ENCODE data around the gene PLCG1. TPM values are rescaled to one million over a fixed set of nuclear protein-coding genes. Genes with fewer than 3 reads are reported as not detected.

PLCG1 gene
- total and polyA plus RNA-seq, 2 of the 8 experiments (the other 6 are each of a cell fraction or from before 2014, with no cell fraction given) = 103 to 154 TPM

- Histone ChIP-seq H3K9ac (replicated peaks in 1 of 4; ENCODE audit: extremely low read depth in 1 of 4, low read depth in 3 of 4, low read length in 3 of 4) (no peak overlapping the region), H3K79me1 (ENCODE audit: low read depth, low read length) (no peaks in the 10 kb centered on the region), H3K56ac (replicated peaks; ENCODE audit: insufficient read length, low read depth, low read length) (no peak overlapping the region), H2BK15ac (ENCODE audit: low read length) (no peak overlapping the region), H3K23ac (ENCODE audit: insufficient read length) (no peak overlapping the region), H4K5ac (ENCODE audit: insufficient read length, low read depth, low read length) (no peak overlapping the region), H4K20me1 (replicated peaks in 1 of 2; ENCODE audit: control insufficient read depth in 1 of 2, insufficient read depth in 2 of 2, low read length in 2 of 2) (no peaks in the 10 kb centered on the region), H3K14ac (ENCODE audit: insufficient read length) (no peak overlapping the region), H3K27me3 (replicated peaks in 1 of 4; ENCODE audit: control insufficient read depth in 3 of 4, extremely low read depth in 1 of 4, insufficient read depth in 3 of 4, low read length in 3 of 4) (no peaks in the 10 kb centered on the region), H3K4ac (replicated peaks; ENCODE audit: insufficient read length, low read depth, low read length) (no peak overlapping the region), H2BK120ac (replicated peaks; ENCODE audit: low read depth, low read length) (no peak overlapping the region), H2BK5ac (ENCODE audit: low read depth, low read length) (no peak overlapping the region), H4K8ac (ENCODE audit: extremely low read depth, insufficient read depth, low read length) (no peak overlapping the region), H2BK20ac (ENCODE audit: low read length) (no peak overlapping the region), H2AK5ac (ENCODE audit: low read depth, low read length) (no peak overlapping the region), H3K4me2 (ENCODE audit: insufficient read depth in 1 of 2, low read depth in 2 of 2, low read length in 2 of 2) (no peak overlapping the region), H4K91ac (replicated peaks; ENCODE audit: insufficient read length, low read length) (no peak overlapping the region), H2BK12ac (ENCODE audit: low read depth, low read length) (no peak overlapping the region), H3K23me2 (ENCODE audit: low read depth, low read length) (no peaks in the 10 kb centered on the region), H3K4me3 (ENCODE audit: extremely low read depth in 1 of 4, insufficient read depth in 2 of 4, low read depth in 3 of 4, low read length in 4 of 4) (no peak overlapping the region), H3K36me3 (ENCODE audit: control insufficient read depth in 2 of 4, insufficient read depth in 4 of 4, low read length in 3 of 4) (no peaks in the 10 kb centered on the region), H3K27ac (ENCODE audit: low read depth, low read length) (no peak overlapping the region), H3K79me2 (ENCODE audit: control insufficient read depth in 1 of 2, insufficient read depth in 2 of 2, low read length in 2 of 2) (no peaks in the 10 kb centered on the region), H3K9me3 (ENCODE audit: insufficient read depth in 2 of 2, low read depth in 1 of 2, low read length in 1 of 2) (no peaks in the 10 kb centered on the region), H2AFZ (ENCODE audit: low read length) (no peak overlapping the region), H3K18ac (ENCODE audit: extremely low read depth, low read length) (no peak overlapping the region), H3K4me1 (replicated peaks in 1 of 4; ENCODE audit: control insufficient read depth in 3 of 4, insufficient read depth in 4 of 4, low read length in 3 of 4) (no peaks in the 10 kb centered on the region)
- CTCF ChIA-PET (ENCODE audit: partially characterized antibody) = interaction anchor here (1.0 to 1.5 kb wide), 3 partner anchors 11 to 166 kb away, joined by 3 read pairs; no protein-coding TSS in a partner anchor
- 94% methylated on average over 3 of the region's 3 CpGs; no CpG with 5 or more reads in 1 of the 2 experiments for WGBS, 2 experiments (ENCODE audit: extremely low coverage in 1 of 2, insufficient coverage in 1 of 2, insufficient read length in 1 of 2, insufficient replicate concordance in 2 of 2, low coverage in 1 of 2, low lambda C conversion rate in 2 of 2, missing lambda C conversion rate in 1 of 2)
- DNase-seq (ENCODE audit: low read depth in 1 of 2, low spot score in 2 of 2) (no peak), FAIRE-seq (no peak)
- POLR2A ChIA-PET (ENCODE audit: partially characterized antibody) = no interaction called here
- no peak for TF ChIP-seq GTF2F1 (IDR thresholded peaks at IDR 0.05; ENCODE audit: borderline replicate concordance, low read depth, low read length)
- no peak for TF ChIP-seq TCF12 (IDR thresholded peaks at IDR 0.05; ENCODE audit: low read depth, low read length)
- TF ChIP-seq EP300 (IDR thresholded peaks at IDR 0.05; ENCODE audit: borderline replicate concordance in 1 of 2, low read depth in 2 of 2, low read length in 2 of 2) = no peak
- no peak for TF ChIP-seq PHF8 (conservative IDR thresholded peaks at IDR 0.05; ENCODE audit: low read depth, low read length)
- TF ChIP-seq SP1 (IDR thresholded peaks at IDR 0.05; ENCODE audit: low read depth, low read length) = no peak
- TF ChIP-seq JUN (IDR thresholded peaks at IDR 0.05; ENCODE audit: low read depth, low read length) = no peak
- TF ChIP-seq POLR2AphosphoS5 (IDR thresholded peaks at IDR 0.05; ENCODE audit: low read depth, low read length) = no peak
Observed at GRCh38 chr20:41214666-41215065, 77.3 kb downstream of the PLCG1 start.
